A549 (cell line): ENCODE results near the gene SPATS2.

Source experiments
- CTCF ChIP-seq: fragments of >200 bp; sonication (Bioruptor Twin); formaldehyde crosslinking; IDR thresholded peaks from 3 replicates; pipeline ENCODE4 v1.5.1; 2016
- HMGXB4 ChIP-seq: fragments of 250-450 bp; sonication (Bioruptor Pico); IDR thresholded peaks from 2 replicates; pipeline ENCODE4 v1.5.0; 2021; ENCODE audit warnings: mild to moderate bottlenecking, moderate library complexity, borderline replicate concordance
- POLR2A ChIP-seq: IDR thresholded peaks from 2 replicates; pipeline ENCODE4 v1.6.1; 2012; ENCODE audit warnings: mild to moderate bottlenecking, low read length
- RAD21 ChIP-seq, 2 experiments: fragments of >200 bp in 1 of 2; sonication (Bioruptor Twin) in 1 of 2; formaldehyde crosslinking in 1 of 2; IDR thresholded peaks in 1 of 2; conservative IDR thresholded peaks in 1 of 2; 2 replicates in 1 of 2; 3 replicates in 1 of 2; pipeline ENCODE4 v1.6.1; 2012 to 2018; ENCODE audit warnings: inconsistent platforms in 1 of 2

GRCh38 chr12:49344486-49345050, 22.7 kb upstream of the SPATS2 start:
- TF ChIP-seq RAD21 (conservative IDR thresholded peaks at IDR 0.05 in 1 of 2, IDR thresholded peaks at IDR 0.05 in 1 of 2) (no peak), CTCF (no peak), POLR2A (no peak), HMGXB4 (no peak)
